Choroid plexus epithelial cell (primary cell): ENCODE data around the gene TNRC6C.

Experiments used
- DNase-seq: peaks from one replicate; pipeline ENCODE4 v3.0.0-alpha.2; 2010; ENCODE audit warnings: low read depth
- H3K4me3 ChIP-seq: 2 replicates; pipeline ENCODE4 v1.5.1; 2011; ENCODE audit warnings: low read depth, mild to moderate bottlenecking, control low read depth, low read length, moderate library complexity
- TF ChIP-seq, protein P1 (sequence below): conservative IDR thresholded peaks from 2 replicates; pipeline ENCODE4 v1.5.1; 2011; ENCODE audit warnings: low read depth, mild to moderate bottlenecking, control low read depth, inconsistent platforms, low read length, moderate library complexity

TNRC6C gene

DNA sequence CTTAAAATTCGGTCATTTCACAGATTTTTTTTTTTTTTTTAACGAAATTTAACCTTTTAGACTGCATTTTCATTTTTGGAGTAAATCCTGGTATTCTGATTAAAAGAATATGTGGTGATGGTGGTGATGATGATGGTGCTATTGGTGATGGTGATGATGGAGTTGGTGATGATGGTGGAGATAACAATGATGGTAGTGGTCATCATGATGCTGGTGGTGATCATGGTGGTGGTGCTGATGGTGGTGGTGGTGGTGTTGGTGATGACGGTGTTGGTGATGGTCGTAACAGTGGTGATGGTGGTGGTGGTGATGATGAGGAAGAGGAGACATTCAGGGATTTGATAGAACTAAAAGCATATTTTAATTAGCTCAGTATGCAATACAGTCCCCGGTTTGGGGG is 84.0 kb downstream of the TNRC6C start:
- TF ChIP-seq, protein P1, sequence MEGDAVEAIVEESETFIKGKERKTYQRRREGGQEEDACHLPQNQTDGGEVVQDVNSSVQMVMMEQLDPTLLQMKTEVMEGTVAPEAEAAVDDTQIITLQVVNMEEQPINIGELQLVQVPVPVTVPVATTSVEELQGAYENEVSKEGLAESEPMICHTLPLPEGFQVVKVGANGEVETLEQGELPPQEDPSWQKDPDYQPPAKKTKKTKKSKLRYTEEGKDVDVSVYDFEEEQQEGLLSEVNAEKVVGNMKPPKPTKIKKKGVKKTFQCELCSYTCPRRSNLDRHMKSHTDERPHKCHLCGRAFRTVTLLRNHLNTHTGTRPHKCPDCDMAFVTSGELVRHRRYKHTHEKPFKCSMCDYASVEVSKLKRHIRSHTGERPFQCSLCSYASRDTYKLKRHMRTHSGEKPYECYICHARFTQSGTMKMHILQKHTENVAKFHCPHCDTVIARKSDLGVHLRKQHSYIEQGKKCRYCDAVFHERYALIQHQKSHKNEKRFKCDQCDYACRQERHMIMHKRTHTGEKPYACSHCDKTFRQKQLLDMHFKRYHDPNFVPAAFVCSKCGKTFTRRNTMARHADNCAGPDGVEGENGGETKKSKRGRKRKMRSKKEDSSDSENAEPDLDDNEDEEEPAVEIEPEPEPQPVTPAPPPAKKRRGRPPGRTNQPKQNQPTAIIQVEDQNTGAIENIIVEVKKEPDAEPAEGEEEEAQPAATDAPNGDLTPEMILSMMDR: no peak
- H3K4me3 ChIP-seq: no peak overlapping the region
- no peak for DNase-seq

DNA sequence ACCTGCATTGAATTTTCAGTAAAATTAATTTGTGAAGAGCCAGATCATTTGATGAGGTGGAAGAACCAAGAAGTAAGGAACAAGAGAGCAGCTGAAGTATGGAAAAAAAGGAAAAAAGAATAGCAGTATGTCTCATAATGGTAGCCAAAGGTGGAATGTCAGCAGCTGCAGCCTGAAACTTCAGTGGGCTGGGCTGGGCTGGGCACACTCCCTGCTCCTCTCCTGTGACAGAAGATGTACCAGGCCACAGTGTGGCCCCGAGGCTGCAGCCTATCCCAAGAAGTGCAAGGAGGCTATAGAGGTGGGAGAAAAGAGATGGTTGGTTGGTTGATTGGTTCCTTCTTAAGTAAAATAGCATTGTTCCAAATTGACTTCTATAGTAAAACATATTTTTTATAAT is 84.5 kb downstream of the TNRC6C start:
- DNase-seq: no peak
- TF ChIP-seq, protein P1: no peak
- H3K4me3 ChIP-seq: no peak overlapping the region

DNA sequence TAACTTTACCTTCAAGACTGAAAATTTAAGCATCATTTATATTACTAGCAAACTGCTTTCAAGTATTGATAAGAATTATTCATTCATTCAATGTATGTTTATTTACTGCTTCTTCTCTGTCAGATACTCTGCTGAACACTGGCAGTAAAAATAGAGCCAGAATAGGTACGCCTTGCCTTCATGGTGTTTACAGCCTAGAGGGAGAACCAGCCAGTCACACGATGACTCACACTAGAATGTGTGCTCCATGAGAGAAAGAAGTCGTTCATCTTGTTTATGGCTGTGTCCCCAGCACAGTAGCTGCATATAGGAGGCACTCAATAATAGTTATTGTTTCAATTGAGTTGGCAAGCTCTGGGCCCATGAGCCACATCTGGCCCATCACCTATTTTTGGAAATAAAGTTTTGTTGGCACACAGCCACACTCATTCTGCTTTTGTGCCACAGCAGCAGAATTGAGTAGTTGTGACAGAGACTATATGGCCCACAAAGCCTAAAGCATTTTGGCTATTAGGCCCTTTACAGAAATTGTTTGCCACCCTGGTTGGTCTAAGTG is 85.9 kb downstream of the TNRC6C start:
- no peak for DNase-seq
- no peak overlapping the region for H3K4me3 ChIP-seq
- TF ChIP-seq, protein P1: no peak

DNA sequence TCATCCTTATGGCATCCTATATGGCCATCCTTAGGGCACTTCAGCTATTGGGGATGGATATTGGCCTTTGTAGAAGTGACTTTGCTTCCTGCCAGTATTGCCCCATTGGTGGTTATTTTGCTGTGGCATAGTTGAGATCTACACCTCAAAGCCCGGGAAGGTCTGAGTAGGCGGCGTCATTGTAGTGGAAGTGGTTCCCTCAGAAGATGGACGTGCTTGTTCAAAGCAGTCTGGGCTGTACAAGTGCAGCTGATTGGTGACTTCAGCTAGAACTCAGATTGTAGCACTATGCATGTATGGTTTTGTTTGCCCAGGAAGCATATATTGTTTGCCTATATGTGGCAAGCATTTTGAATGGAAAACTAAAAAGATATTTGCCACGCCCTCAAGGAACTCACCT is 86.8 kb downstream of the TNRC6C start:
- H3K4me3 ChIP-seq: no peak overlapping the region
- TF ChIP-seq, protein P1: no peak
- DNase-seq: no peak

DNA sequence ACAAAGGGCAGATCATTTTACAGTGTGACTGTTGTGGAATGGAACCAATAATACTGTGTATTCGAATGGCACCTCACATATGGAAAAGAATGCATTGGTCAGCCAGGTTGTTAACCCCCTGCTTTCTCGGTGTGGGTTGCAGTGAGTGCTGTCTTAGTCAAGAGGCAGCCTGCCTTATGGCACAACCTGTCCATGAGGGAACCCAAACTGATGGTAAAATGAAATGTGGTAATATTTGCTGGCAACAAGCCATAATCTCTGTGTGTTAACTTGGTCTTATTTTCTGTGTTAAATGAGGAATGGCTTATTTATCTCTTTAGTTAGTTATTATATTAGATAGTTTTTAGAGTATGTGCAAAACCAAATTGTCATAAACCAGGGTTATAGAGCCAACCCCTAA is 88.4 kb downstream of the TNRC6C start:
- DNase-seq: no peak
- H3K4me3 ChIP-seq: no peak overlapping the region
- TF ChIP-seq, protein P1: no peak

DNA sequence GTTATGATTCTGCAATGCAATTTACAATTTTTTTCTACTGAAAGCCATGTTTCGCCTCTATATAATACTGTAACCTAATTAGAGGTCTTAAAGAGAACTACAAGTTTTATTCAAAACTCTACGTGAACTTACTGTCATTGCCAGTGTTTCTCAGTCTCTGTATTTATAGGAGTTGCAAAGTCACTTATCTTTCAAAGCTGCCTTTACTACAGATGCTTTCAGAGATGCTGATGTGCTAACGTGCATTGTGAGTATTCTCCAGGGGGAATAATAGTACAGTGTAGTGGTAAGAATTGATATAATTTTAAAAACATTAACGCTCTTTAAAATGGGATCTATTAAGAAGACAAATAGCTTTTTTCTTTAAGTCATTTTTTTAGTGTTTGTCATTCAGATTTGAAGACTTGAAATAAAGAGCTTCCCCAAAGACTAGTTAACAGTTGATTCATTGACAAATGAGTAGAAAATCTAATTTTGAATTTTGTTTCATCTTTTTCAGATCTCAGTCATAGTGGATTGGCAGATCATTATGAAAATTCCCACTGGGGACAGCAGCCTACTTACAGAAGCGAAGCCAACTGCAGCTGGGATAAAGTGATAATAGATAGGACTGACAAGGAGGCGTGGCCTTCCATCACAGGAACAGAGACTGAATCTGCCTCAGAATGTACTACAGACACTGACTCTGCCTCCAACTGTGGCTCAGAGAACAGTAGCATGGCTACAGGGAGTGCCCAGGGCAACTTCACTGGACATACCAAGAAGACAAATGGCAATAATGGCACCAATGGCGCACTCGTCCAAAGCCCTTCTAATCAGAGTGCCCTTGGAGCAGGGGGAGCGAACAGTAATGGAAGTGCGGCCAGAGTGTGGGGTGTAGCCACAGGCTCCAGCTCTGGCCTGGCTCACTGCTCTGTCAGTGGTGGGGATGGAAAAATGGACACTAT is 90.1 kb downstream of the TNRC6C start:
- TF ChIP-seq, protein P1: no peak
- H3K4me3 ChIP-seq: no peak overlapping the region
- DNase-seq: no peak
